DND-41 (cell line): Measurements from ENCODE around the gene SCCPDH.
"Not testable (repeated sequence)": the region's sequence is repeated elsewhere in the genome, so short reads cannot be mapped to it uniquely, and the experiment has no call there.

Source experiments
- ATAC-seq: fragments of 200-7000 bp; cut with Tn5 transposase; 3 replicates; pipeline ENCODE4 v1.9.1; 2021; ENCODE audit warnings: low read depth; ENCODE audit not compliant: insufficient read depth
- DNase-seq: peaks from one replicate; pipeline ENCODE4 v3.0.0-alpha.2; 2020
- H2AFZ ChIP-seq: 2 replicates; pipeline ENCODE4 v1.6.0; 2012; ENCODE audit warnings: low read depth, low read length
- H3K27ac ChIP-seq: 2 replicates; pipeline ENCODE4 v1.5.1; 2012; ENCODE audit warnings: low read length, inconsistent platforms
- H3K27me3 ChIP-seq: fragments of 200-600 bp; sonication (generic); 2 replicates; pipeline ENCODE4 v1.6.0; 2012; ENCODE audit warnings: low read length, mild to moderate bottlenecking, inconsistent platforms; ENCODE audit not compliant: insufficient read depth, poor library complexity
- H3K36me3 ChIP-seq: 2 replicates; pipeline ENCODE4 v1.5.1; 2012; ENCODE audit warnings: low read length, inconsistent platforms; ENCODE audit not compliant: insufficient read depth
- H3K4me1 ChIP-seq: 2 replicates; pipeline ENCODE4 v1.5.1; 2012; ENCODE audit warnings: mild to moderate bottlenecking, low read length; ENCODE audit not compliant: insufficient read depth
- H3K4me2 ChIP-seq: 2 replicates; pipeline ENCODE4 v1.6.0; 2012; ENCODE audit warnings: mild to moderate bottlenecking, moderate library complexity, low read length, inconsistent platforms; ENCODE audit not compliant: insufficient read depth
- H3K4me3 ChIP-seq, 2 experiments: fragments of 200-600 bp in 1 of 2; shearing (Covaris generic) in 1 of 2; 2 replicates each; pipeline ENCODE4 v1.5.1; 2012 to 2016; ENCODE audit warnings: inconsistent platforms in 2 of 2, low read length in 2 of 2, mild to moderate bottlenecking in 2 of 2, low read depth in 1 of 2, moderate library complexity in 1 of 2
- H3K79me2 ChIP-seq: 2 replicates; pipeline ENCODE4 v1.6.0; 2012; ENCODE audit warnings: low read length, inconsistent platforms; ENCODE audit not compliant: insufficient read depth
- H3K9ac ChIP-seq: 2 replicates; pipeline ENCODE4 v1.6.0; 2012; ENCODE audit warnings: low read depth, mild to moderate bottlenecking, inconsistent platforms, low read length, moderate library complexity
- H3K9me3 ChIP-seq: 2 replicates; pipeline ENCODE4 v1.5.1; 2012; ENCODE audit warnings: low read length, moderate library complexity, mild to moderate bottlenecking, inconsistent platforms; ENCODE audit not compliant: insufficient read depth, severe bottlenecking
- H4K20me1 ChIP-seq: 2 replicates; pipeline ENCODE4 v1.6.0; 2012; ENCODE audit warnings: low read length; ENCODE audit not compliant: insufficient read depth
- CTCF ChIP-seq: IDR thresholded peaks from 2 replicates; pipeline ENCODE4 v1.5.1; 2012; ENCODE audit warnings: borderline replicate concordance, low read length, moderate library complexity, mild to moderate bottlenecking; ENCODE audit not compliant: poor library complexity, severe bottlenecking; ENCODE audit errors: extremely low read depth
- EZH2 ChIP-seq: IDR thresholded peaks from 3 replicates; pipeline ENCODE4 v1.6.1; 2012; ENCODE audit warnings: borderline replicate concordance, low read depth, mild to moderate bottlenecking, moderate library complexity, low read length, inconsistent platforms; ENCODE audit not compliant: severe bottlenecking

The SCCPDH gene

GRCh38 chr1:246719361-246719760 lies 4.8 kb upstream of the SCCPDH start:
- H3K27ac ChIP-seq, DNase-seq, H4K20me1 ChIP-seq, H3K9ac ChIP-seq, H3K4me3 ChIP-seq, H3K36me3 ChIP-seq, H3K4me1 ChIP-seq, H2AFZ ChIP-seq, ATAC-seq, H3K4me2 ChIP-seq, H3K9me3 ChIP-seq, H3K27me3 ChIP-seq: not testable (repeated sequence)
- peaks cover 11% of the 10 kb centered on the region for H3K79me2 ChIP-seq

- H3K36me3 ChIP-seq, H3K27me3 ChIP-seq, DNase-seq, H3K9me3 ChIP-seq, H3K4me3 ChIP-seq, H3K9ac ChIP-seq, H3K27ac ChIP-seq, H3K4me2 ChIP-seq, H2AFZ ChIP-seq, H4K20me1 ChIP-seq, ATAC-seq: not testable (repeated sequence)
- Histone ChIP-seq H3K79me2 (peaks cover 25% of the 10 kb centered on the region), H3K4me1 (peaks cover 21% of the 10 kb centered on the region)
Observed at GRCh38 chr1:246720814-246721213, 3.4 kb upstream of the SCCPDH start.

- DNase-seq: no peak
- Histone ChIP-seq H3K27ac (no peak overlapping the region), H4K20me1 (no peaks in the 10 kb centered on the region), H3K79me2 (peaks cover 43% of the 10 kb centered on the region), H3K36me3 (peaks cover 15% of the 10 kb centered on the region), H3K4me3 (no peak overlapping the region), H3K9me3 (peaks cover 4% of the 10 kb centered on the region), H3K4me2 (no peak overlapping the region), H3K4me1 (peaks cover 26% of the 10 kb centered on the region), H3K9ac (no peak overlapping the region), H3K27me3 (no peaks in the 10 kb centered on the region), H2AFZ (no peak overlapping the region)
- TF ChIP-seq CTCF (no peak), EZH2 (no peak)
- ATAC-seq: no peak
Observed at GRCh38 chr1:246722720-246723119, 1.5 kb upstream of the SCCPDH start.

- Histone ChIP-seq H2AFZ (peak overlapping the region; percentile 95), H4K20me1 (no peaks in the 10 kb centered on the region), H3K27ac (peak overlapping the region; percentile 86), H3K4me3 (peak overlapping the region; percentile 80 to 94), H3K79me2 (peaks cover 50% of the 10 kb centered on the region), H3K9ac (peak overlapping the region; percentile 98), H3K4me2 (peak overlapping the region; percentile 92), H3K9me3 (peaks cover 16% of the 10 kb centered on the region), H3K36me3 (peaks cover 30% of the 10 kb centered on the region), H3K4me1 (peaks cover 26% of the 10 kb centered on the region), H3K27me3 (no peaks in the 10 kb centered on the region)
- DNase-seq (no peak), ATAC-seq (peak; percentile 66)
- TF ChIP-seq CTCF (no peak), EZH2 (no peak)
Observed at GRCh38 chr1:246724731-246725095, 504 bp downstream of the SCCPDH start.
